ENCODE results near the gene MICA.

The MICA gene

DNA sequence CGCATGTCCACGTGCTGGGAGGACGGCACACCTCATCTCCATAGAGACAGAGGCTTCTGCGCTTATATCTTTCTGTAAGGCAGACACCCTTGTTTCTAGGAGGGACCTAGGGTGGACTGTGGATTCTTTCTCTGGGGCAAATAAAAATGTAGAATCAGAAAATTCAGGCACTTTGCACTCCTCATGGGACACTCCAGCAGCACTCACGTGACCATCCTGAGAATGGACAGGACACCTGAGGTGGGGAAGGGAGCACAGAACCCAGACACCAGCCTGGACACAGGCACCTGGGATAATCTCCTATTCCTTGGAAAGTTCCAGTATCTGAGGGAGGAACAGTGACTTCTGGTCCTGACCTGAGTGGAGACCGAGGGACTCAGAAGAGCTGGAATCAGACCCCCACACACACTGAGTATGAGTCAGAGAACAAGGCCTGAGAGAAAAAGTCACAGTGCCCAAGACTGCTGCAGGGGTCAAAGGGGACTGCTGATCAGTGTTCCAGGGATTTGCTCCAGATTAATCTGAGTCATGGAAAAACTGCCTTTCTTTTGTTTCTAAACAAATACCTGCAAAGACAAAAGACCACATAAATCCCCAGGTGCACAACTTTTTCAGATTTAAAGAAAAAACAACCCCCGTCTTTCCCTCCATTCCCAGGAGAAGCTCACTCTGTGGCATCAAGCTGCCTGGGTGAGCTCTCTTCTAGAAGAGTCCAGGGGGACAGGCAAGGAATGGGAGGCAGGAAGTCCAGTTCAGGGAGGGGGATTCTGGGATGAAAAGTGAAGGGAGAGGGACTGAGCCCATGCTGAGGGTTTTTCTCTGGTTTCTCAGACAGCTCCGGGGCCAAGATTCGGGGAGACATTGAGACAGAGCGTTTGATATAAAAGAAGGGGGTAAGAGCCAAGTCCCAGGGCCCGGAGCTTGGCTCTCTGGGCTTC lies 58.9 kb downstream of the MICA start:
- no peak for DNase-seq

DNA sequence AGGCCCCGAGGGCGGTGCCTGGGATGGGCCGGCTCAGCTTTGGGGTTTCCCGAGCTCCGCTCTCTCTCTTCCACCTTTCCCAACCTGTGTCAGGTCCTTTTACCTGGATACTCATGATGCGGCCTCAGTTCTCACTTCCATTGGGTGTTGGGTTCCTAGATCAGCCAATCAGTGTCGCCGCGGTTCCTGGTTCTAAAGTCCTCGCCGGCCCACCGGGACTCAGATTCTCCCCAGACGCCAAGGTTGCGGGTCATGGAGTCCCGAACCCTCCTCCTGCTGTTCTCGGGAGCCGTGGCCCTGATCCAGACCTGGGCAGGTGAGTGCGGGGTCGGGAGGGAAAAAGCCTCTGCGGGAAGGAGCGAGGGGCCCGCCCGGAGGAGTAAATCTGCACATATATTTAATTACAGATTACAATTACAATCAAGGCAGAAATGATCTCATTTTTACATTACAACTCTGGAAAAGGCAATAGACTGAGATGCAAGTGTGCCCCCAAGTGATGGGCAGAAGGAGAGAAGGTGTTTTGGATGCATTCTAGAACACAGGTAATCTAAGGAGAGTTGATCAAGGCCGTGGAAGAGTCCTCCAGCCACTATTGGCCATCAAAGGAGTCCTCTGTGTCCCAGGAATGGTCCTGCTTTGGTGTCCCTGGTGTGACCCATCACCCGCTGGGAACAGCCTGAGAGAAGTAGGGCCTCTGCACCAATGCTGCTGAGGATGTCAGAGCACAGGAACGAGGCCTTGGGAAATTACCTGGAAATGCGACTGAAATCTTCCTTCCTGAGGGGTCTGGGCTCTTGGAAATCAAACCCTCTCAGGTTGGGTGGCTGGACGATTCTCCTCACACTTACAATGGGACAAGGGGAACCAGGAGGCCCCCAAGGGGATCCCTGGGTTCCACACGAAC lies 59.8 kb downstream of the MICA start:
- DNase-seq, result peak; percentile 88

DNA sequence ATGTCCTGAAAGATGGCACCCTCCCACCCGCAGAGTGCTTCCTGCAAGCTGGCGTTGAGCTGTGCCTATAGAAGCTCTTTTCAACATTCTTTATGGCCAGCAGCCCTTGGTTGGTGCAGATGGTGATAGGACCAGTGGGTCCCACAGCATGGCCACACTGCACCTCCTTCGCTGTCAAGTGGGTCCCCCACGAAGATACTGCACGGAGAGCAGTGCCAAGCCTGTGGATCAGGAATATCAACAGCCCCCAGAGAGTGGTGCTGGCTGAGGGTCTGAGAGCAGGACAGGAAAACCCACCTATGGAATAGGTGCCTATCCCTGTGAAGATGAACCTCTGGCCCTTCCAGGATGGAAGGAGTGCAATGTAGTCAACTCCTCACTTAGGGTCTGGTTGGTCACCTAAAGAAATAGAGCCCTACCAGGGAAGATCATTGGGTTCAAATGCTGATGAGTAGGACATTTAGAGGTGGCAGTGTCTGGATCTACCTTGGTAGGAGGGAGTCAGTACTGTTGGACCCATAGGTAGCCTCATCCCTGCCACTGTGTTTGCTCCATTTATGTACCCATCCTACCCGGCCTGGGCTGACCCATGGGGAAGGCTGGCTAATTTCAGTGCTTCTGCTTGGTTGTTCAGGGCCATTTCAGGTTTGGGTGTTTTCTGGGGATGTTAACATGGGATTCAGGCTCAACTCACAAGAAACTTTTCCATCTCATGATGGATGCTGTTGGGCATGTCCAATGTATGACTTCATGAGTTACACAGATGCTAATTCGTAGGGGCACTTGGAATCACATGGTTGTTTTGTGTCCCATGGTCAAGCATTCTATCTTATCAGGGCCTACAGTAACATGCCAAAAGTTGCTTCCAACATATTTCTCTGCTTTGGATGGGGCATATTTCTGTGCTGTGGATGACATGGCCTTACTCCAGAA lies 61.1 kb downstream of the MICA start:
- no peak for DNase-seq

Data from T-helper 9 cell (primary cell).